Suprapubic skin (tissue), 4 donors: ENCODE results near the gene ORAI2.
"Not testable (repeated sequence)": the region's sequence is repeated elsewhere in the genome, so short reads cannot be mapped to it uniquely, and the experiment has no call there.

ENCODE experiments used
- CTCF ChIP-seq, 2 donors: fragments of 200-600 bp in 1 of 2; fragments of 450-650 bp in 1 of 2; sonication (generic) in 1 of 2; IDR thresholded peaks; one replicate each; pipeline ENCODE4 v1.5.1; 2016 to 2019; ENCODE audit warnings: antibody characterized with exemption in 2 of 2, mild to moderate bottlenecking in 1 of 2, moderate library complexity in 1 of 2
- EP300 ChIP-seq: sonication (generic); formaldehyde crosslinking; IDR thresholded peaks from one replicate; pipeline ENCODE4 v1.6.1; 2017; ENCODE audit warnings: antibody characterized with exemption
- POLR2A ChIP-seq, 2 donors: fragments of 450-650 bp; IDR thresholded peaks; one replicate each; pipeline ENCODE4 v1.6.1; 2017; ENCODE audit warnings: antibody characterized with exemption in 2 of 2, mild to moderate bottlenecking in 2 of 2, moderate library complexity in 2 of 2
- POLR2AphosphoS5 ChIP-seq, 3 donors: sonication (generic); formaldehyde crosslinking; IDR thresholded peaks; one replicate each; pipeline ENCODE4 v1.6.1; 2017; ENCODE audit warnings: antibody characterized with exemption in 3 of 3

GRCh38 chr7:102408530-102408929 lies 24.8 kb upstream of the ORAI2 start:
- TF ChIP-seq POLR2A (IDR thresholded peaks at IDR 0.05); CTCF (IDR thresholded peaks at IDR 0.05); EP300; POLR2AphosphoS5 (IDR thresholded peaks at IDR 0.05): not testable (repeated sequence)
